HEK293 (cell line): ENCODE measurements around the gene ARFRP1.

Source experiments
- CTCF ChIP-seq: fragments of 450-650 bp; formaldehyde crosslinking; IDR thresholded peaks from 2 replicates; pipeline ENCODE4 v1.5.1; 2016; ENCODE audit warnings: missing biosample characterization, missing genetic modification characterization
- SP3 ChIP-seq: fragments of 450-650 bp; formaldehyde crosslinking; IDR thresholded peaks from 2 replicates; pipeline ENCODE4 v1.5.1; 2016; ENCODE audit warnings: missing biosample characterization, missing genetic modification characterization
- YY1 ChIP-seq: fragments of 450-650 bp; formaldehyde crosslinking; IDR thresholded peaks from 2 replicates; pipeline ENCODE4 v1.5.1; 2018; ENCODE audit warnings: missing biosample characterization, missing genetic modification characterization
- ZNF140 ChIP-seq: fragments of 450-650 bp; formaldehyde crosslinking; IDR thresholded peaks from 2 replicates; pipeline ENCODE4 v1.5.1; 2016; ENCODE audit warnings: missing biosample characterization, missing genetic modification characterization
- ZNF223 ChIP-seq: fragments of 450-650 bp; formaldehyde crosslinking; IDR thresholded peaks from 2 replicates; pipeline ENCODE4 v1.5.1; 2016; ENCODE audit warnings: missing biosample characterization, missing genetic modification characterization
- ZNF501 ChIP-seq: fragments of 450-650 bp; formaldehyde crosslinking; IDR thresholded peaks from 2 replicates; pipeline ENCODE4 v1.5.1; 2016; ENCODE audit warnings: missing biosample characterization, missing genetic modification characterization
- ZNF514 ChIP-seq: fragments of 450-650 bp; formaldehyde crosslinking; IDR thresholded peaks from 2 replicates; pipeline ENCODE4 v1.5.1; 2016; ENCODE audit warnings: missing biosample characterization, missing genetic modification characterization
- ZNF660 ChIP-seq: fragments of 450-650 bp; IDR thresholded peaks from 2 replicates; pipeline ENCODE4 v1.5.1; 2018; ENCODE audit warnings: missing biosample characterization, mild to moderate bottlenecking, missing genetic modification characterization
- TF ChIP-seq, protein P1 (sequence below): fragments of 450-650 bp; formaldehyde crosslinking; IDR thresholded peaks from 2 replicates; pipeline ENCODE4 v1.5.1; 2017; ENCODE audit warnings: missing biosample characterization, missing genetic modification characterization

DNA sequence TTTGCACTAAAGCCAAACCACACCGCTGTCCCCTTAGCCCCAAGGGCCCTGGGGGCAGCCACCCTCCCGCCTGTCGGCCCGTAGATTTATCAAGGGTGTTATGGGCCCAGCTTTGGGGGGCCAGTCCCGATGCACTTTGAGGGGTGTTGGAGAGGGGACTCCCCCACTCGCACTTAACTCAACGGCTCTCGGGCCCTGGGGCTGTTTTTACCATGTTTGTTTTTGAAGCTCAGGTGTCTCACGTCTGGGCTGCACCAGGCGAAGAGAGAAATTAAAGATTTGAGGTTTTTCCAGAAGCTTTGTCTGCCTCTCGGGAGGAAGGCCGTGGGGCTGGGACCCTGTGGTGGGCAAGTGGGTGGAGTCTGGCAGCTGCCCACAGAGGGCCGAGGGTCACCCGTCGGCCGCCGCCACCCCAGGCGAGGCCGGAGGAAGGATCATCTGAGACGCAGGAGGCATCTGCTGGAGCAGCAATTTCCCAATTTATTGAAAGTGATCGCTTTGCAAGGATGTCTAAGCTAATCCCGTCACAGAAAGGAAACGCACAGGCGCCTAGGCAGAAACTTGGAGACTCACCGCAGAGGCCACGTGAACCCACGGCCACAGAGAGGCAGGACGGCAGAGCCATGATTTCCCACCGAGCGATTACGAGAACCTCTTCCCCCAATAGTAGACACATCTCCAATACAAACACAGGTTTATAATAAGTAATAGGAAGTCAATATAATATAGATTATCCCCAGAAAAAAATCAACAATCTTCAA, 35.6 kb upstream of the ARFRP1 start:
- TF ChIP-seq ZNF140 (tag by site-specific recombination) (no peak), ZNF501 (tag by site-specific recombination) (no peak), ZNF514 (tag by site-specific recombination) (no peak), CTCF (tag by site-specific recombination) (no peak), ZNF660 (tag by site-specific recombination) (no peak), ZNF223 (tag by site-specific recombination) (no peak), SP3 (tag by site-specific recombination) (no peak), YY1 (no peak)
- TF ChIP-seq, protein P1, sequence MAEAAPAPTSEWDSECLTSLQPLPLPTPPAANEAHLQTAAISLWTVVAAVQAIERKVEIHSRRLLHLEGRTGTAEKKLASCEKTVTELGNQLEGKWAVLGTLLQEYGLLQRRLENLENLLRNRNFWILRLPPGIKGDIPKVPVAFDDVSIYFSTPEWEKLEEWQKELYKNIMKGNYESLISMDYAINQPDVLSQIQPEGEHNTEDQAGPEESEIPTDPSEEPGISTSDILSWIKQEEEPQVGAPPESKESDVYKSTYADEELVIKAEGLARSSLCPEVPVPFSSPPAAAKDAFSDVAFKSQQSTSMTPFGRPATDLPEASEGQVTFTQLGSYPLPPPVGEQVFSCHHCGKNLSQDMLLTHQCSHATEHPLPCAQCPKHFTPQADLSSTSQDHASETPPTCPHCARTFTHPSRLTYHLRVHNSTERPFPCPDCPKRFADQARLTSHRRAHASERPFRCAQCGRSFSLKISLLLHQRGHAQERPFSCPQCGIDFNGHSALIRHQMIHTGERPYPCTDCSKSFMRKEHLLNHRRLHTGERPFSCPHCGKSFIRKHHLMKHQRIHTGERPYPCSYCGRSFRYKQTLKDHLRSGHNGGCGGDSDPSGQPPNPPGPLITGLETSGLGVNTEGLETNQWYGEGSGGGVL (tag by site-specific recombination) = no peak
